ENCODE measurements around the gene SPIC. TPM values are rescaled to one million over a fixed set of nuclear protein-coding genes. Genes with fewer than 3 reads are reported as not detected.
"Not testable (repeated sequence)": the region's sequence is repeated elsewhere in the genome, so short reads cannot be mapped to it uniquely, and the experiment has no call there.

The SPIC gene
- total and polyA plus RNA-seq, 4 donors = 0.32 to 17.7 (median 1.8) TPM

DNA sequence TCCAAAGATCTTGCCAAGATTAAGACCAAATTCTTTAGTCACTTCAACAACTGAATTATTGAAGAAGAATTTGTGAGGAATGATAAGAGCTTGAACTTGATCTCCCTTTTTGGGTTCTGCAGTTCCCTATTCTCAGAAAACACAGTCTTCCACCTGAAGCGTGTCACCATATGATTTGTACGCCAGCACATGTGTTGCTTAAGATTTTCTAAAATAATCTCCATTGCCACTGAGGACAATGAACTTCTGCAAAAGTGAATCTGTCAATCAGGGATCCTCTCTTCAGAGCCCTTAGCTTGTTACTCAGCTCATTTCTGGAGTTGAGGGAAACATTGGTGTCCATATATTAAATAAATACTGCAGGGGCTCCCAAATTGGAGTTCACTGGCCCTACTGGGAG, 4.2 kb upstream of the SPIC start:
- H3K4me3 ChIP-seq (ENCODE audit: low read depth in 1 of 3, low read length in 3 of 3) = no peak overlapping the region
- no peaks in the 10 kb centered on the region for H3K36me3 ChIP-seq (ENCODE audit: control insufficient read depth in 4 of 4, insufficient read depth in 3 of 4, low read depth in 1 of 4, low read length in 3 of 4)
- no peak overlapping the region for H3K9ac ChIP-seq (ENCODE audit: low read depth in 1 of 2, low read length in 2 of 2)
- no peak overlapping the region for H3K27ac ChIP-seq (ENCODE audit: low read depth in 1 of 2, low read length in 2 of 2)
- no peaks in the 10 kb centered on the region for H3K27me3 ChIP-seq (ENCODE audit: control insufficient read depth in 4 of 4, insufficient read depth in 4 of 4, low read length in 3 of 4)
- H3K9me3 ChIP-seq (ENCODE audit: control insufficient read depth in 4 of 4, low read length in 3 of 4) = no peaks in the 10 kb centered on the region
- no peak for DNase-seq (ENCODE audit: low spot score)
- H3K4me1 ChIP-seq (ENCODE audit: control insufficient read depth in 4 of 4, insufficient read depth in 4 of 4, low read length in 3 of 4) = no peaks in the 10 kb centered on the region
- WGBS = 82% methylated on average over 2 of the region's 2 CpGs
- TF ChIP-seq FOXA2 (IDR thresholded peaks at IDR 0.05) (no peak), GABPA (IDR thresholded peaks at IDR 0.05 in 1 of 2, conservative IDR thresholded peaks at IDR 0.05 in 1 of 2) (no peak), FOXA1 (IDR thresholded peaks at IDR 0.05) (no peak), SP1 (IDR thresholded peaks at IDR 0.05) (no peak), HNF4G (IDR thresholded peaks at IDR 0.05) (no peak), REST (IDR thresholded peaks at IDR 0.05) (no peak), HNF4A (conservative IDR thresholded peaks at IDR 0.05) (no peak), JUND (IDR thresholded peaks at IDR 0.05) (no peak), RAD21 (IDR thresholded peaks at IDR 0.05) (no peak), NR2F2 (IDR thresholded peaks at IDR 0.05) (no peak), RXRA (IDR thresholded peaks at IDR 0.05) (no peak), MAX (IDR thresholded peaks at IDR 0.05) (no peak), ATF3 (IDR thresholded peaks at IDR 0.05) (no peak)
- TF ChIP-seq, protein P1, sequence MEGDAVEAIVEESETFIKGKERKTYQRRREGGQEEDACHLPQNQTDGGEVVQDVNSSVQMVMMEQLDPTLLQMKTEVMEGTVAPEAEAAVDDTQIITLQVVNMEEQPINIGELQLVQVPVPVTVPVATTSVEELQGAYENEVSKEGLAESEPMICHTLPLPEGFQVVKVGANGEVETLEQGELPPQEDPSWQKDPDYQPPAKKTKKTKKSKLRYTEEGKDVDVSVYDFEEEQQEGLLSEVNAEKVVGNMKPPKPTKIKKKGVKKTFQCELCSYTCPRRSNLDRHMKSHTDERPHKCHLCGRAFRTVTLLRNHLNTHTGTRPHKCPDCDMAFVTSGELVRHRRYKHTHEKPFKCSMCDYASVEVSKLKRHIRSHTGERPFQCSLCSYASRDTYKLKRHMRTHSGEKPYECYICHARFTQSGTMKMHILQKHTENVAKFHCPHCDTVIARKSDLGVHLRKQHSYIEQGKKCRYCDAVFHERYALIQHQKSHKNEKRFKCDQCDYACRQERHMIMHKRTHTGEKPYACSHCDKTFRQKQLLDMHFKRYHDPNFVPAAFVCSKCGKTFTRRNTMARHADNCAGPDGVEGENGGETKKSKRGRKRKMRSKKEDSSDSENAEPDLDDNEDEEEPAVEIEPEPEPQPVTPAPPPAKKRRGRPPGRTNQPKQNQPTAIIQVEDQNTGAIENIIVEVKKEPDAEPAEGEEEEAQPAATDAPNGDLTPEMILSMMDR (IDR thresholded peaks at IDR 0.05; ENCODE audit: low read depth, low read length, missing input control) = no peak
- TF ChIP-seq, protein P2, sequence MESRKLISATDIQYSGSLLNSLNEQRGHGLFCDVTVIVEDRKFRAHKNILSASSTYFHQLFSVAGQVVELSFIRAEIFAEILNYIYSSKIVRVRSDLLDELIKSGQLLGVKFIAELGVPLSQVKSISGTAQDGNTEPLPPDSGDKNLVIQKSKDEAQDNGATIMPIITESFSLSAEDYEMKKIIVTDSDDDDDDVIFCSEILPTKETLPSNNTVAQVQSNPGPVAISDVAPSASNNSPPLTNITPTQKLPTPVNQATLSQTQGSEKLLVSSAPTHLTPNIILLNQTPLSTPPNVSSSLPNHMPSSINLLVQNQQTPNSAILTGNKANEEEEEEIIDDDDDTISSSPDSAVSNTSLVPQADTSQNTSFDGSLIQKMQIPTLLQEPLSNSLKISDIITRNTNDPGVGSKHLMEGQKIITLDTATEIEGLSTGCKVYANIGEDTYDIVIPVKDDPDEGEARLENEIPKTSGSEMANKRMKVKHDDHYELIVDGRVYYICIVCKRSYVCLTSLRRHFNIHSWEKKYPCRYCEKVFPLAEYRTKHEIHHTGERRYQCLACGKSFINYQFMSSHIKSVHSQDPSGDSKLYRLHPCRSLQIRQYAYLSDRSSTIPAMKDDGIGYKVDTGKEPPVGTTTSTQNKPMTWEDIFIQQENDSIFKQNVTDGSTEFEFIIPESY (IDR thresholded peaks at IDR 0.05) = no peak

DNA sequence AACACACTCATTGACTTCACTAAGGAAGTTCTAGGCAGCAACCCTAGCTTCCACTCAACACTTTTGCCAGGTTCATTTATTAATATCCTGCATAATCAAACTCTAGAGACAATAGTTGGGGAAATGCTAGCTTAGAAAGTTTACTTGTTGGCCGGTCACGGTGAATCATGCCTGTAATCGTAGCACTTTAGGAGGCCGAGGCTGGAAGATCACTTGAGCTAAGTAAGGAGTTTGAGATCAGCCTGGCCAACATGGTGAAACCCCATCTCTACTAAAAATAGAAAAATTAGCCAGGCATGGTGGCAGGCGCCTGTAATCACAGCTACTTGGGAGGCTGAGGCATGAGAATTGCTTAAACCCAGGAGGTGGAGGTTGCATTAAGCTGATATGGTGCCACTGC, 3.3 kb upstream of the SPIC start:
- WGBS = 96% methylated on average over 5 of the region's 5 CpGs
- H3K36me3 ChIP-seq (ENCODE audit: control insufficient read depth in 4 of 4, insufficient read depth in 3 of 4, low read depth in 1 of 4, low read length in 3 of 4); H3K27ac ChIP-seq (ENCODE audit: low read depth in 1 of 2, low read length in 2 of 2): not testable (repeated sequence)

More for the DNA sequence above, 3.3 kb upstream of the SPIC start:
- not testable (repeated sequence) for H3K4me3 ChIP-seq (ENCODE audit: low read depth in 1 of 3, low read length in 3 of 3); H3K4me1 ChIP-seq (ENCODE audit: control insufficient read depth in 4 of 4, insufficient read depth in 4 of 4, low read length in 3 of 4); DNase-seq (ENCODE audit: low spot score); H3K27me3 ChIP-seq (ENCODE audit: control insufficient read depth in 4 of 4, insufficient read depth in 4 of 4, low read length in 3 of 4); H3K9ac ChIP-seq (ENCODE audit: low read depth in 1 of 2, low read length in 2 of 2); H3K9me3 ChIP-seq (ENCODE audit: control insufficient read depth in 4 of 4, low read length in 3 of 4)

Measured in liver (tissue), 9 donors.